COLO829 (cell line): ENCODE data around the gene NAT16.
"Not testable (repeated sequence)": the region's sequence is repeated elsewhere in the genome, so short reads cannot be mapped to it uniquely, and the experiment has no call there.

Experiments used
- DNase-seq: peaks from one replicate; pipeline ENCODE4 v3.0.0; 2012; ENCODE audit warnings: low spot score

The NAT16 gene

DNA sequence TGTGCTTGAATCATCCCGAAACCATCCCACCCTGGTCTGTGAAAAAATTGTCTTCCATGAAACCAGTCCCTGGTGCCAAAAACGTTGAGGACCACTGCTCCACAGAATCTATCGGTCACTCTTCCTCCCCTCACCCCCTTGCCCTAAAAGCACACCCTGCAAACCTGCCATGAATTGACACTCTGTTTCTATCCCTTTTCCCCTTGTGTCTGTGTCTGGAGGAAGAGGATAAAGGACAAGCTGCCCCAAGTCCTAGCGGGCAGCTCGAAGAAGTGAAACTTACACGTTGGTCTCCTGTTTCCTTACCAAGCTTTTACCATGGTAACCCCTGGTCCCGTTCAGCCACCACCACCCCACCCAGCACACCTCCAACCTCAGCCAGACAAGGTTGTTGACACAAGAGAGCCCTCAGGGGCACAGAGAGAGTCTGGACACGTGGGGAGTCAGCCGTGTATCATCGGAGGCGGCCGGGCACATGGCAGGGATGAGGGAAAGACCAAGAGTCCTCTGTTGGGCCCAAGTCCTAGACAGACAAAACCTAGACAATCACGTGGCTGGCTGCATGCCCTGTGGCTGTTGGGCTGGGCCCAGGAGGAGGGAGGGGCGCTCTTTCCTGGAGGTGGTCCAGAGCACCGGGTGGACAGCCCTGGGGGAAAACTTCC is 54.0 kb downstream of the NAT16 start:
- peak; percentile 82 for DNase-seq

DNA sequence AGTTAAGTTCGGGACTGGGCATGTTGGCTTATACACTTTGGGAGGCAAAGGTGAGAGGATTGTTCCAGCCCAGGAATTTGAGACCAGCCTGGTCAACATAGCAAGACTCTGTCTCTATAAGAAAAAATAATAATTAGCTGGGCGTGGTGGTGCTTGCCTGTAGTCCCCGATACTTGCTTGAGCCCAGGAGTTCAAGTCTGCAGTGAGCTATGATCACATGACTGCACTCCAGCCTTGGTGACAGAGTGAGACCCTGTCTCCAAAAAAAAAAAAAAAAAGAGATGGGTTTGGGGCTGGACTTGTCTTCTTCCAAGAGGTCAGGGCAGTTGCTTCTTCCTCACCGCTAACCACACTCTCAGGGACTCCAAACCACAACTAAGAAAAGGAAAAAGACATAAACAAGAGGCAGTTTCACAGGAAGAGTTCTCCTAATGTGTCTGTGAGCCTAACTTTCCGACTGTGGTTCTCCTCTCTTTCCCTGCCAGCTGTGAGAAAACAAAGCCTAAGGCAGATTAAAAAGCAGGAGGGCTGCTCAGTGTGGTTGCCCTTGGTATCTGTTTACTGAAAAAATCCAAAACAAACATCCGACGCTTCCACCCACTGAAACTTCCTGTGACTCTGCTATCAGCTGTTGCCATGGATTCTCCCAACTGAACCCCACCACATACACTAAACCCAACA is 55.6 kb downstream of the NAT16 start:
- DNase-seq = peak; percentile 90

- DNase-seq = no peak
Measured at GRCh38 chr7:101123703-101124068, 56.4 kb downstream of the NAT16 start.

DNA sequence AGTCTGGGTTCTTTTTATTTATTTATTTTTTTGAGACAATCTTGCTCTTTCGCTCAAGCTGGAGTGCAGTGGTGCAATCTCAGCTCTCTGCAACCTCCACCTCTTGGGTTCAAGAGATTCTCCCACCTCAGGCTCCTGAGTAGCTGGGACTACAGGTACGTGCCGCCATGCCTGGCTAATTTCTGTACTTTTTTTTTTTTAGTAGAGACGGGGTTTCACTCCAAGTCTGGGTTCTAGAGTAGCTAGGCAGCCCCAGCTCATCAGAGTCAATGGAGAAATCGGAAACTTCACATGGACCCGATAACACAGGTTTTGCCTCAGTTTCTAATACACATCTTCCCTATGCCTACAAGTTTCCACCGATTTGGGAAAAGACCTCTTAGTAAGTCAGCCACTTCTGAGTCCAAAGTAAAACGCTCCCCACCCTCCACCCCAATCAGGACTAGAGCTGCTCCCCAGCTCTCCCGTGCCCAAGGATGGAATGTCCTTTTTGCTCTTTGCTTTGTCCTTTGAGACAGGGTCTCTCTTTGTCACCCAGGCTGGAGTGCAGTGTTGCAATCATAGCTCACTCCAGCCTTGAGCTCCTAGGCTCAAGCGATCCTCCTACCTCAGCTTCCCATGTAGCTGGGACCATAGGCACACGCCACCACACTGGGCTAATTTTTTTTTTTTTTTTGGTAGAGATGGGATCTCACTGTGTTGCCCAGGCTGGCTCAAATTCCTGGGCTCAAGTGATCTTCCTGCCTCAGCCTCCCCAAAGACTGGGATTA is 57.0 kb downstream of the NAT16 start:
- no peak for DNase-seq

DNA sequence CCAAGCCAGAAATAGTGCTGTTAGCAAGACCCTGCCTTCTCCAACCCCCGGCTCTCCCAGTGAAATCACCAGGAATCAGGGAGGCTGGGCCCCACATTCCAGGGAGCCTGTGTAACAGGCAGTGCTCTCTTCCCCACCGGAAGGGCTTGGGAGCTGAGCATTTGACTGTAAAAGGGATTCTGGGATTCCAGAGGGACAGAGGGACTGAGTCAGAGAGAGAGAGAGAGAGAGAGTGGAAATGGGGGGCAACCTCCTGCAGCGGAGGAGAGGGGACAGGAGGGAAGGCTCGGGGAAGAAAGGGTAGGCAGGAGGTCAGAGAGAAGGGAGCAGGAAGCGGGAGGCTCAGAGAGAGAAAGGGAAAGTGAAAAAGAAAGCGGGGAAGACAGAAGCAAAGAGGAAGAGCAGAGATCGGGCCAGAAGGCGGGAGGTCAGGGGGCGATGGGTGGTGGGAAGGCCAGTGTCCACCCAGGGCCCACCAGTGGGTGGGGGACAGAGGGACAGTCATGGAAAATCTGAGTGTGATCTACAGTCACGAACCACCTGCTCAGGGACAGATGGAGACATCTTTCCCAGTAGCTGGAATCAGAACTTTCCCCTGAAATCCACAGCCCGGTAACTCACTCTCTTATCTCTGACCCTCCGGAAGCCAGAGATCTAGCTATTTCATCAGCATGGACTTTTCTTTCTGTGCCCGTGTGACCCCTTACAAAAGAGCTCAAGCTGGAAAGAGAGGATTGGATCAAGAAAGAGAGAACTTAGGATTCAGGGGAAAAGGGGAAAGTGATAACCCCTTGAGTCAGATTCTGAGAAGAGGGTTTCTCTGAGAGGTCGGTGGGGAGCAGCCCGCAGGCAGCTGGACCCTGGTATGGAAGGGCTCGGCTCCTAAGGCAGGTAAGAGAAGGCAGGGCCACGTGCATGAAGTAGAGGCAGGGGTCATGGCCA is 57.8 kb downstream of the NAT16 start:
- DNase-seq = peak; percentile 78

GRCh38 chr7:101121631-101121990 is 58.5 kb downstream of the NAT16 start:
- DNase-seq = not testable (repeated sequence)
